HG02870 (cell line): ENCODE results near the gene ECSIT.
"Not testable (repeated sequence)": the region's sequence is repeated elsewhere in the genome, so short reads cannot be mapped to it uniquely, and the experiment has no call there.

Experiments used
- ATAC-seq: cut with Tn5 transposase; IDR thresholded peaks from one replicate; pipeline ENCODE4 v1.9.1; 2021; ENCODE audit warnings: mild to moderate bottlenecking, moderate library complexity; ENCODE audit not compliant: unreplicated experiment

The ECSIT gene

GRCh38 chr19:11528551-11529341 is at the start of gene ECSIT:
Gene ECSIT (minus strand): TSS chr19:11529134. CDS start chr19:11519170, 9,964 bp downstream.
- peak; percentile 96 for ATAC-seq

DNA sequence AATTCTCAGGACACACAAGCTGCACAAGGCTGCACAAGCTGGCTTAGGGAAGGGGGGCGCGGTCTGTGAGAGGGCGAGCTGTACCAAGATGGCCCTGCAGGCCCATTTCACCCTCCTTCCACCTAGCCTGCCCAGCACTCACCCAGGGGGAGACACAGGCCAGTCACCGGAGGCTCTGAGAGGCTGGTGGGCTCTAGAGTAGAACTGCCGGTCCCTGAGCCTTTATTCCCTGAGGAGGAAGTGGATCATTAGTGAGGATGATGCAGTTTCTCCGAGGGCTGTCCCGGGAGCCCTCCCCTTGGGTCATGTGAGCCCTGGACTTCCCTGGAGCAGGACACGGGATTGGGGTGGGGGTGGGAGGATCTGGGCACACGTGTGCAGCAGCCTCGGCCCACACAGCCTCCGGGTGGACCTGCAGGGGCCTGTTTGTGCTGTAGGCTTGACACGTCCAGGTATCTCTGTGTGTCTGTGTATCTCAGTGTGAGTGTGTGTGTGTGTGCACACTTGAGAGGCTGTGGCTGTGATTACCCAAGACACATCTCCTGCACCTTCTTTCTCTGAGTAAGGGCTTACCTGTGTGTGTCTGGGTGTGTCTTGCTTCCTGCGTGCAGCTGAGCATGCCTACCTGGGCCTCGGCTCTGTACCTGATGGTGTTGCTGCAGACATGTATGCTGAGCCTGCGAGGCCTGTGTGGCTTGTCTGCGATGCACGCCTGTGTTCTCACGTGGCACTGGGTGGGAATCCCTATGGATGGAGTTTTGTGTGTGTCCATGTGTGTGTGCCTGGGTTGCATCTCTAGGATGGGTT is 48.7 kb upstream of the ECSIT start, which contains the start of gene ACP5:
TSS of gene ACP5 (minus strand) at position 195 of the 807 bp plus-strand sequence. CDS start 328 bp downstream, outside the sequence.
- ATAC-seq: no peak

- no peak for ATAC-seq
These were observed 47.3 kb upstream of the ECSIT start for GRCh38 chr19:11576227-11576626.

GRCh38 chr19:11574689-11575088 is 45.8 kb upstream of the ECSIT start:
- ATAC-seq: no peak

- ATAC-seq: not testable (repeated sequence)
These were observed 44.8 kb upstream of the ECSIT start for GRCh38 chr19:11573763-11574162.

- ATAC-seq: not testable (repeated sequence)
These were observed 44.4 kb upstream of the ECSIT start for GRCh38 chr19:11573354-11573753.

DNA sequence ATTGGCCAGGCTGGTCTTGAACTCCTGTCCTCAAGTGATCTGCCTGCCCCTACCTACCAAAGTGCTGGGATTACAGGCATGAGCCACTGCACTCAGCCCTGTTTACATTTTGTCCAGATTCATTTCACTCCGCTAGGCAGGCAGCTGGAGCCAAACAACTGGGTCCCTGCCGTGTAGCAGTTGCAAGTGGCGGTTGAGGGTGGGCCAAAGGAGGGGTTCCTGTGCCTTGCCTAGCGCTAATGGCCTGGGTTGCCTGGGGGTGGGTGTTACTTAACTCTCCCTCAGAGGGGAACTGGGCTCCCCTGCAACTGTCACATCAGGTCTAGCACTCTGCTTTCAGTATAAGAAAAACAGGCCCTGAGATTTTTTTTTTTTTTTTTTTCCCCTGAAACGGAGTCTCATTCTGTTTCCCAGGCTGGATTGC is 41.1 kb upstream of the ECSIT start:
- ATAC-seq: no peak

DNA sequence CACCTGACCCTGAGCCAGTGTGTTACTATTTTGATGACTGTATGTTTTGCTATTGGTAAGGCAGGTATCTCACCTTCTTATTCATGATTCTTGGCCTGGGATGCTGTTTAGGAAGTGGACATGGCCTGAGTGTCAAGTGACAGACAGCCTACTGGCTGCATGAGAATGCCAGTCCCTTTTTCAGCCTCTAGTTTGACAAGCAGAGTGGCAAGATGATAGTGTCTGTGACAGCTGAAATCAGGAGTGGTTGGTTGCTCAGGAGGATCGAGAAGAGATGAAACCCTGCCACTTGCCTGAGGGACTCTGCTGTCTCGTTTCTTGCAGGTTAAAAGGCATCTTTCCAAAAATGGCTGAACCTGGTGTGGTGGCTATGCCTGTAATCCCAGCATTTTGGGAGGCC is 37.2 kb upstream of the ECSIT start:
- no peak for ATAC-seq

- not testable (repeated sequence) for ATAC-seq
These were observed 36.7 kb upstream of the ECSIT start for GRCh38 chr19:11565649-11565980.

GRCh38 chr19:11564082-11564807 is 35.3 kb upstream of the ECSIT start:
- not testable (repeated sequence) for ATAC-seq

GRCh38 chr19:11563532-11563931 is 34.6 kb upstream of the ECSIT start:
- no peak for ATAC-seq

DNA sequence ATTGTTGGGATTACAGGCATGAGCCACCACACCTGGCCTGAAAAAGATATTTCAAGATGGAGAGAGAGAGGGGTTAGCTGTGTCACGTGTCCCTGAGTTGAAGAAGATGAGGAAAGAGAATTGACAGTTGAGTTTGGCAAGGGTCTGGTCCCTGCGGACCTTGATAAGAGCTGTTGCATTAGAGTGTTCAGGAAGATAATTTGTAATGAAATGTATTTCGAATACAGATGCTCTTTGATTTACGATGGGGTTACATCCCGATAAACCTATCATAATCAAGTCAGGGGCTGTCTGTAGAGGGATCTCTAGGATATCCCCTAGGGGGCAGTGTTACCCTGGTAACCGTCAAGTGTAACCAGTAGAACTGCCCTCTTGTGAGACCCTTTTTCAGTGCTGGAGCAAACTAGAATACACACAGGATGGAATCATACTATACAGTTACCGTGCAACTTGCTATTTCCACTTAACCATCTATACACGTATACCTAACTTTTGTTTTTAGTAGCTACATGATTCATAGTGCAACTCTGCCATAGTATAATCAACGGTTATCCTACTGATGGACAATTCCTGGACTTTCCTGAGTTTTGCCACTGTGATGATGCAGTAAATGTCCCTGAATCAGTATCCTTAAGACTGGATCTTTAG is 31.6 kb upstream of the ECSIT start:
- no peak for ATAC-seq

- ATAC-seq: peak; percentile 82
These were observed 30.2 kb upstream of the ECSIT start, which contains the start of gene ELOF1 for GRCh38 chr19:11558881-11559828. Gene ELOF1 (minus strand): TSS chr19:11559230. CDS start chr19:11554347, 4,883 bp downstream.

GRCh38 chr19:11556634-11557420 is 27.9 kb upstream of the ECSIT start:
- no peak for ATAC-seq

DNA sequence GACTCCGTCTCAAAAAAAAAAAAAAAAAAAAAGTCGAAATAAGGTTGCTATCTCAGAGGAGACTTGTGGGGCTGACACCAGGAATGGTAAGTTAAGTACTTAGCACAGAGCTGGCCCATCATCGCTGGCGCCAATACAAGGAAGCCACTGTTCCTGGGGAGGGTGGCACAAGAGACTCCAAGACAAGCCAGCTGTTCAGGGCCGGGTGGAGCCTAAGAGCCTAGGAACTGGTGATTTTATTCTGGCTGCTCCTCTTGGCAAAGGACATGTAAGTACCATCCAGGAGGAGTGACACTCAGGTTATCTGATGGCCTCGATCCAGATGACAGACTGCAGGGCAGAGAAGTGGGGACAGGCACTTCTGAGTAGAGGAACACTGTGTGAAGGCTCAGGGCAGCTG is 26.3 kb upstream of the ECSIT start:
- ATAC-seq: no peak

GRCh38 chr19:11554160-11554559 is 25.2 kb upstream of the ECSIT start:
- no peak for ATAC-seq

GRCh38 chr19:11552666-11553372 is 23.9 kb upstream of the ECSIT start:
- ATAC-seq: no peak

GRCh38 chr19:11551603-11552235 is 22.8 kb upstream of the ECSIT start:
- ATAC-seq: no peak
